Natural killer cell treated with Interleukin-12 subunit alpha and Interleukin-12 subunit beta and Interleukin-15 and Interleukin-18, amount 100 ng/mL, for 72 hours (primary cell): Measurements from ENCODE around the gene RING1. TPM values are rescaled to one million over a fixed set of nuclear protein-coding genes. Genes with fewer than 3 reads are reported as not detected.
A peak's percentile ranks its signal among the peaks of the same experiment; 100 is the strongest.

Experiments used
- ATAC-seq, 2 donors: fragments of 150-1000 bp; cut with Tn5 transposase in 1 of 2; sonication (Bioruptor Pico), chemical (Tn5 transposase) in 1 of 2; 2 replicates each; pipeline ENCODE4 v1.10.0; 2021
- DNase-seq: peaks from one replicate; pipeline ENCODE4 v3.0.0; 2022; ENCODE audit warnings: low spot score
- H3K27ac Mint-ChIP-seq, 2 donors: 1 replicate in 1 of 2; 2 replicates in 1 of 2; pipeline ENCODE4 v1.8.0; 2022; ENCODE audit warnings: mixed read lengths in 2 of 2, mild to moderate bottlenecking in 1 of 2, moderate library complexity in 1 of 2
- H3K27me3 Mint-ChIP-seq, 2 donors: 1 replicate in 1 of 2; 2 replicates in 1 of 2; pipeline ENCODE4 v1.8.0; 2022; ENCODE audit warnings: mixed read lengths in 2 of 2
- H3K36me3 Mint-ChIP-seq: one replicate; pipeline ENCODE4 v1.8.0; 2022; ENCODE audit warnings: mixed read lengths
- H3K4me1 Mint-ChIP-seq, 2 donors: 1 replicate in 1 of 2; 2 replicates in 1 of 2; pipeline ENCODE4 v1.8.0; 2022; ENCODE audit warnings: low read depth in 2 of 2, mixed read lengths in 2 of 2, mild to moderate bottlenecking in 1 of 2
- H3K4me3 Mint-ChIP-seq: one replicate; pipeline ENCODE4 v1.8.0; 2022; ENCODE audit warnings: mixed read lengths
- H3K9me3 Mint-ChIP-seq: 2 replicates; pipeline ENCODE4 v1.8.0; 2022; ENCODE audit warnings: mixed read lengths
- total RNA-seq, 2 donors: library from RNA; stranded (reverse); gene quantifications; one replicate each; pipeline ENCODE4 v1.2.3, GENCODE V29; 2022

Gene RING1
- total RNA-seq, 2 donors from 2014 or later: 31.1 to 35.5 TPM

DNA sequence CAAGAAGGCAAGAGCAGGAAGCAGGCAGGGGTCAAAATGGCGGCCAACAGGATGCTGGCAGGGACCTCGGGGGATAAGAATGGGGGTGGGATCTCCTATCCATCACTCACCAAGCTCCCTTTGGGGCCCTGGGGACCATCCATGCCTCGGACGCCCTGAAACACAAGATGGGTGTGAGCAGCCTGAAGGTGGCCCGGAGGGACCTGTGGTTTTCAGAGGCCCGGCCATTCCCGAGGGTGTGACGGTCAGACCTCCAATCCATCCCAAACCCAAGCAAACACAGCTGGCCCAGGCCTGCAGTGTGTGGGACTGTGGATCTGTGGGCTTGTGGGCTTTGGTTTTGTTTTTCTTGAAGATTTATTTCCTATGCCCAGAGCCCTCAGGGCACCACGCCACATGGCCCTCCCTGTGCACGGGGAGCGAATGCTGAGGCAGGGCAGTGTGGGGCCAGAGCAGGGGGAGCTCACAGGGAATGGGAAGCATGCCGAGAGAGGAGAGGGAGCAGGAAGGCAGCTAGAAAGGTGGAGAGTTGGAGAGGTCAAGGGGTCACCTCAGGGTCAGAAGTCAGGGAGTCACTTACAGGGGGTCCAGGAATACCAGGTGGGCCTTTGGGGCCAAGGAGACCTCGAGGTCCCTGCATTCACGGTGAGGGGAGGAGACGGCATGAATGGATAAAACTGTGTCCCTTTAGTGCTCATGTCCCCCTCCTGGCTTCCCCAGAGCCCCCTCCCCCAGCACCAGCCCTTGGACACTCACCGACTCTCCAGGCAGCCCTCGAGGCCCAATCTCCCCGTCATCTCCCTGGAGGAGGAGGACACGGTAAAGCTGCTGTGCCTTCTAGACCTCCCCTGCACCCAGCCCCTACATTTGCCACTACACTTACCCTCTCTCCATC is 30.5 kb upstream of the RING1 start:
- peaks cover 3% of the 10 kb centered on the region in 2 donors for H3K4me1 Mint-ChIP-seq
- ATAC-seq: no peak
- no peak overlapping the region for H3K4me3 Mint-ChIP-seq
- H3K27ac Mint-ChIP-seq: no peak overlapping the region
- H3K36me3 Mint-ChIP-seq: peaks cover 4% of the 10 kb centered on the region
- H3K9me3 Mint-ChIP-seq: peaks cover 2% of the 10 kb centered on the region
- DNase-seq: peak; percentile 34
- peaks cover 7 to 10% of the 10 kb centered on the region in 2 donors for H3K27me3 Mint-ChIP-seq

DNA sequence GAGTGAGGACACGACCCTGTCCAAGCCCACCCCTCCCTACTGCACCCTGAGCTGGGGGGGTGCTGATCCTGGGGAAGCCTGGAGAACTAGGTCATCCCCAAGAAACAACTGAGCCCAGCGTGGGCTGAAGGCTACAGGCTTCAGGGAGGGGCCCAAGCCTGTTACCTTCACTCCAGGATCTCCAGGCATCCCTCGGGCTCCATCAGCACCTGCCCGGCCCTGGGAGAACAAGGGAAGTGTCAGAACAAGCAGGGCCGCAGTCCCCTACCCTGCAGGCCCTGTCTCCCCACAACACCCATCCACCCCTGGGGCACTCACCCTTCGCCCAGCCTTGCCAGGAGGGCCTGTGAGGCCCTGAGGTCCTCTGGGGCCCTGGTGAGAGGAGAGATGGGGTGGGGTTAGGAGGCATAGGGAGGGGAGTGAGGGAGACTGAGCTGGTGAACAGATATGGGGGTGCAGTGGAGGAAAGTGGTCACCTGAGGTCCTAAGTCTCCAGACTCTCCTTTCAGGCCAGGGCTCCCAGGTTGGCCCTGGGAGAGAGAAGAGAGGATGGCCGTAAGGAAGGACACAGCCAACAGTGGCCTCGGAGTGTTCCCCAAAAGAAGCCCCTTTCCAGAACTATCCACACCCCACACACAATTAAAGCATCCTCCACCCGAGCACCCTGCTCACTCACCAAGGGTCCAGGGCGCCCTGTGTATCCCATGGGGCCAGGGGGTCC is 29.4 kb upstream of the RING1 start:
- DNase-seq (peak; percentile 57), ATAC-seq (no peak)
- H3K27me3 Mint-ChIP-seq: peaks cover 7 to 10% of the 10 kb centered on the region in 2 donors
- H3K4me1 Mint-ChIP-seq: peaks cover 14% of the 10 kb centered on the region in 2 donors
- peaks cover 14% of the 10 kb centered on the region for H3K36me3 Mint-ChIP-seq
- H3K4me3 Mint-ChIP-seq: no peak overlapping the region
- H3K9me3 Mint-ChIP-seq: peaks cover 11% of the 10 kb centered on the region
- H3K27ac Mint-ChIP-seq: no peak overlapping the region

DNA sequence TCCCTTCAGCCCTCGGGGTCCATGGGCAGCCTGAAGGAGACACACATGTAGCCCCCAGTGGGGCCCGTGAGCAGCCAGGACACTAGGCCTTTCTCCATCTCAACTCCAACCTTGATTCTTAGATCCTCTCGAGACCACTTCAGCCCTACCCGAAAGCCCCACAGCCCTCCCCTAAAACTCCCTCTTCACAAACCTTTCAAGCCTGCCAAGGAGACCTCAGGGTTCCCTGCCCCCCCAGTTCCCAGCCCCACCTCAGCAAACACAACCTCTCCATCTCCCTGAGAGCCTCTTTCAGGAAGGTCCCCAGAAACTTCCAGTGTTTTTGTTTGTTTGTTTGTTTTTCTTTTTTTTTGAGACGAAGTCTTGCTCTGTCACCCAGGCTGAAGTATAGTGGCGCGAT is 27.2 kb upstream of the RING1 start:
- DNase-seq: no peak
- Mint-ChIP-seq H3K9me3 (peaks cover 11% of the 10 kb centered on the region), H3K4me1 (peaks cover 14% of the 10 kb centered on the region in 2 donors), H3K4me3 (no peak overlapping the region), H3K27me3 (peaks cover 0 to 10% of the 10 kb centered on the region in 2 donors), H3K27ac (peak overlapping the region in 1 of 2 donors; percentile 69), H3K36me3 (peaks cover 14% of the 10 kb centered on the region)
- ATAC-seq: no peak

DNA sequence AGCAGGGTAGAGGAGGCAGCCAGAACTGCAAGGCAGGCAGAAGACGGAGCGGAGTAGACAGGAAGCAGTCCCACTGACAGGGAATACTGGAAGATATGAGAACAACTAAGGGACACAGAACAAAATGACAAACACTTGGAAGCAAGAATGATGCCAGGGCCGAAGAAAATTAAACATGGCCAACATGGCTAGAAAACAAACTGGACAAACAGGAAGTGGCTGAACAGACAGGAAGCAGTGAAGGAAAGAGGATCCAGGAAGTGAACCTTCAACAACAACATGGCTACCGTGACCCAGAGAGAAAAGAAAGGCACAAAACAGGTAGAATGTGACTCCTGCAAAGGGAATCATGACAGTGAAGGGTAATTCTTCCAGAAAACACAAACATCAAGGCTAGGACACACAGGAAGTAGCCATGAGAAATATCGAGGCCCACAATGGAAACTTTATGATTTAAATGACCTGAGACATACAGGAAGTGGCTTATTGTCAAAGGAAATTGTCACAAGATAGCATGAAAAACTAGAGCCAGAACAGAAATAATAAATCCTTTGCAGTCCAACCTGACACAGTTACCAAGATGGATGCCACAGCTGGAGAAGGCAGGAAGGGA is 25.1 kb upstream of the RING1 start:
- peaks cover 19 to 22% of the 10 kb centered on the region in 2 donors for H3K27me3 Mint-ChIP-seq
- peaks cover 11% of the 10 kb centered on the region for H3K9me3 Mint-ChIP-seq
- H3K36me3 Mint-ChIP-seq: peaks cover 14% of the 10 kb centered on the region
- peaks cover 14% of the 10 kb centered on the region in 2 donors for H3K4me1 Mint-ChIP-seq
- peak in 1 of 2 donors; percentile 42 for ATAC-seq
- peak overlapping the region; percentile 81 for H3K4me3 Mint-ChIP-seq
- DNase-seq: no peak
- peak overlapping the region; percentile 94 to 95 for H3K27ac Mint-ChIP-seq

DNA sequence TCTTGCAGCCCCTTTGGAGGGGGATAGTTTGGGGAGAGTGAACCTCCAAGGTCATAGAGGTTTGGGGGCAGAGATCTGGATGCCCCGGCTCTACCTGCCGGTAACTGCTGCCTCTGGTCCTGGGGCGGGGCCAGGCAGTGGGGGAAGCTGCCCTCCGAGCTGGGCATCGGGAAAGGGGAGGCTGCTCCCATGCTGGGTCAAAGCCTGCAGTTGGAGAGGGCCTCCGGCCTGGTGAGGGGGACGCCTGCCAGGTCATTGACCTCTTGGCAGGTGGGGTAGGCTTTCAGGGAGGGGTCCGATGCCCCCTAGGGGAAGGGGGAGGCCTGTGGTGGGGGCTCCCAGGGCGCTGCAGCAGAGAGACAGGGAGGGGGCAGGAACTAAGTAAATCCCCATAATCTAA is 23.1 kb upstream of the RING1 start:
- Mint-ChIP-seq H3K4me3 (no peak overlapping the region), H3K27ac (peak overlapping the region in 1 of 2 donors; percentile 95), H3K27me3 (peaks cover 25 to 31% of the 10 kb centered on the region in 2 donors), H3K36me3 (peaks cover 14% of the 10 kb centered on the region), H3K4me1 (peaks cover 14% of the 10 kb centered on the region in 2 donors), H3K9me3 (peaks cover 11% of the 10 kb centered on the region)
- DNase-seq (no peak), ATAC-seq (no peak)

DNA sequence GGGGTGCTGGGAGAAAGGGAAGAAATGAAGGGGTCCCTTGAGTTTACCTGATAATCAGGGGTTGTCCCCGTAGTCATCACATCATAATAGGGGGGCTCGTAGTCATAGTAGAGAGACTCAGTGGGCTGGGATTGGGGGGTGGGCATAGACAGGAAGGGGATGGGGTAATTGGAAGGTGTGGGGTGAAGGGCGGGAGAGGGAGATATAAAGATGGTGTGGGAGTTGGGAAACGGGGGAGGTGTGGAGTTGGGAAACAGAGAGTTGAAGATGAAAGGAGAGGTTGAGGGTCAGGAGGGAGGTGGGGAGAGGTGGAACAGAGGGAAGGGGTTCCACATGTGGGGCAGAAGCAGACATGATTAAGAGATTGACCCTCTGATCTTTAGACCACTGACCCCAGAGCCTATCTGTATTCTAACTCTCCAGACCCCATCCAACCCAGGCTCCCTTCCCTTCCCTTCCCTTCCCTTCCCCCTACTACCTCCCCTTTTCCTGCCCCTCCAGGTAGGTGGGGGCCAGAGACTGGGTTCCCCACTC is 22.6 kb upstream of the RING1 start:
- peaks cover 14% of the 10 kb centered on the region in 2 donors for H3K4me1 Mint-ChIP-seq
- H3K9me3 Mint-ChIP-seq: peaks cover 11% of the 10 kb centered on the region
- peaks cover 14% of the 10 kb centered on the region for H3K36me3 Mint-ChIP-seq
- ATAC-seq: no peak
- no peak overlapping the region for H3K27ac Mint-ChIP-seq
- H3K27me3 Mint-ChIP-seq: peaks cover 28 to 34% of the 10 kb centered on the region in 2 donors
- H3K4me3 Mint-ChIP-seq: no peak overlapping the region
- DNase-seq: no peak

DNA sequence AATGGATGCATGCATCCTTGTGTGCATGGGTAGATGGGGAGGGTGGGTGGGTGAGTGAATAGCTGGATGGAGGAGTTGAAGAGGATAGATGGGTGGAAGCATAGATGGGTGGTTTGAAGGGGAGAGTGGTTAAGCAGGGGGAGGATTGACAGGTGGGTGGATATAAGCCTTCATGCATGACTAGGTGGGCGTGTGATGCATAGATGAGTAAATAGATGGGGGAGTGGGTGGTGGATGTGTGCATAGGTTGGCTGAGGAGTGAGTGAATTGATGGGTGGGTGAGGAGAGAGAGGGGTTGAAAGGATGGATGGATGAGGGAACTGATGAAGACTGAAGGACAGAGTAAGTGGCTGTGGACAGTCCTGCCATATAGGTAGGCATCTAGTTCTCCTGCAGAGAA is 20.5 kb upstream of the RING1 start:
- no peak for DNase-seq
- peaks cover 36 to 47% of the 10 kb centered on the region in 2 donors for H3K27me3 Mint-ChIP-seq
- ATAC-seq: no peak
- peaks cover 10 to 15% of the 10 kb centered on the region in 2 donors for H3K4me1 Mint-ChIP-seq
- no peak overlapping the region for H3K4me3 Mint-ChIP-seq
- H3K9me3 Mint-ChIP-seq: peaks cover 10% of the 10 kb centered on the region
- H3K27ac Mint-ChIP-seq: no peak overlapping the region
- H3K36me3 Mint-ChIP-seq: peaks cover 11% of the 10 kb centered on the region

DNA sequence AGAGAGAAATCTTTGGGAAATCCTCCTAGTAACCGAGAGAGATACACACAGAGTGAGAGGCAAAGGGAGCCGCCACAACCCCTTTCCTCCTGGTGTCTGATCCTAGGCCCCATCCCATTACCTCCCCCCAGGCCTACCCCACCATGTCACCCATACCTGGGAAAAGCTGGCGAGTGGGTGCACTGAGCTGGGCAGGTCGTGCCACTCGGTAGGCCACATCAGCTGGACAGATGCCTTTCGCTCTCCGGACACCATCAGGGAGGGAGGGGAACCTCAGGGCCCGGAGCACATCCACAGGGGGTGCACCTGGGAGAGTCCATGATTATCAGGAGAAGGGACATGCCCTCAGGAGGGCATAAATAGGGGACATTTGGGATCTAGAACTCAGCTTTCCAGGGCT is 19.1 kb upstream of the RING1 start:
- ATAC-seq (no peak), DNase-seq (no peak)
- Mint-ChIP-seq H3K36me3 (no peaks in the 10 kb centered on the region), H3K4me1 (peaks cover 0 to 6% of the 10 kb centered on the region in 2 donors), H3K27ac (no peak overlapping the region), H3K4me3 (no peak overlapping the region), H3K27me3 (peaks cover 36 to 47% of the 10 kb centered on the region in 2 donors), H3K9me3 (no peaks in the 10 kb centered on the region)

DNA sequence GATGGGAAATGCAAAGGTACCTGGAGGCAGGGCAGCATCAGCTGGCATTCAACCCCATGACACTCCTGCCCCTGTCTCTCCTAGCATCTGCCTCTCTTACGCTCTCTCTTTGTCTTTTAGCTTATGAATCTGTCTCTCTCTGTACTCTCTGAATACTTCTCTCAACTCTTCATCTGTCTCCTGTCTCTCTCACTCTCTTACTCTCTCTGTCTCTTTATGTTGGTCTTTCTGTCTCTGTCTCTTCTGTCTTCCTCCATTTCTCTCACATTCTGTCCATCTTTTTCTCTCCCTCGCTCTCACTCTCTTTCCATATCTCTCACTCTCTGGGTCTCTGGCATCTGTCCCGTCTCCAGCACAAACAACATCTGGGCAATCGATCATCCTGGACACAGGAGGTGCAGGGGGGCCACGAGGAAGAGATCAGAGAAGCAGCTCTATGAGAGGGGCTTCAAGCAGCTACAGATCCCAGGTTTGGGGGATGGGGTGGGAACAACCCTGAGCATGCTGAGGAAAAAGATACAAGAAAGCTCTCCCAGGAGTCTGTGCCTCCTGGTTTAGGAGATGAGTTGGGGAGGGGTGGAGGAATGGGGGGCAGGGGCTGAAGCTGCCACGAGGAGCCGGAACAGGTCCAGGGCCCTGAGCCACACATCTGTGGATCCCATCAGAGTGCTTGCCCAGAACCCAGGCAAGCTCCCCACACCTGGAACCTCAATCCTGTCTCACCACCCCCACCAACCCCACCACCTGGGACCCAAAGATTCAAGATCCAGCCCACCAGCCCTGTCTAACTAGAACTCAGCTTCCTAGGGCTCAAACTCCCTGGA is 18.5 kb upstream of the RING1 start:
- no peaks in the 10 kb centered on the region for H3K9me3 Mint-ChIP-seq
- ATAC-seq (no peak), DNase-seq (no peak)
- no peak overlapping the region for H3K27ac Mint-ChIP-seq
- H3K4me1 Mint-ChIP-seq: peaks cover 0 to 6% of the 10 kb centered on the region in 2 donors
- no peaks in the 10 kb centered on the region for H3K36me3 Mint-ChIP-seq
- peaks cover 30 to 47% of the 10 kb centered on the region in 2 donors for H3K27me3 Mint-ChIP-seq
- no peak overlapping the region for H3K4me3 Mint-ChIP-seq

DNA sequence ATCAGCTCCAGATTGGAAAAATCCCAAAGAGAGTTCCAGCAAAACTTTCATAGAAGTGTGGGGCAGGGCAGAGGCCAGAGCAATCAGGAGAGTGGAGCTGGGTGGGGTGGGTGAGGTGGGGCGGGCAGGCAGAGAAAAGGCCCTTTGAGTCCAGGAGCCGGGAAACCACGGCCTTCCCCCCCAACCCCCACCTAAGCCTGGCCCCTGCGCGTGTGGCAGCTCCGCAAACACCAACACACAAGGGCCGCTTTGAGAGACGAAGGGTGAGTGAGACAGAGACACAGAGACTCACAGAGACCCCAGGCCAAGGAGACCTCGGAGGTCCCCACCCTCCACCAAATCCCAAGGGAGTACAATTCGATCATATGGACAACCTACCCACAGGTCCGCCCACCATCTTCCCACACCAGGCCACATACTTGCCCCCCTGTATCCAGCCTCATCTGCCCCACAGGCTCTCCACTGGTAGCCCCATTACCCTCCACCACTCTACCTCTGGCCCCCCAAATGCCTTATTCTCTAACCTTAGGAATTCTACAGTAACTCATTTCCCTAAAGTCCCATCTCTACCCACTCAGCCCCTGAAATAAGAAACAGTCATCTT is 17.7 kb upstream of the RING1 start:
- no peak for ATAC-seq
- H3K27ac Mint-ChIP-seq: no peak overlapping the region

DNA sequence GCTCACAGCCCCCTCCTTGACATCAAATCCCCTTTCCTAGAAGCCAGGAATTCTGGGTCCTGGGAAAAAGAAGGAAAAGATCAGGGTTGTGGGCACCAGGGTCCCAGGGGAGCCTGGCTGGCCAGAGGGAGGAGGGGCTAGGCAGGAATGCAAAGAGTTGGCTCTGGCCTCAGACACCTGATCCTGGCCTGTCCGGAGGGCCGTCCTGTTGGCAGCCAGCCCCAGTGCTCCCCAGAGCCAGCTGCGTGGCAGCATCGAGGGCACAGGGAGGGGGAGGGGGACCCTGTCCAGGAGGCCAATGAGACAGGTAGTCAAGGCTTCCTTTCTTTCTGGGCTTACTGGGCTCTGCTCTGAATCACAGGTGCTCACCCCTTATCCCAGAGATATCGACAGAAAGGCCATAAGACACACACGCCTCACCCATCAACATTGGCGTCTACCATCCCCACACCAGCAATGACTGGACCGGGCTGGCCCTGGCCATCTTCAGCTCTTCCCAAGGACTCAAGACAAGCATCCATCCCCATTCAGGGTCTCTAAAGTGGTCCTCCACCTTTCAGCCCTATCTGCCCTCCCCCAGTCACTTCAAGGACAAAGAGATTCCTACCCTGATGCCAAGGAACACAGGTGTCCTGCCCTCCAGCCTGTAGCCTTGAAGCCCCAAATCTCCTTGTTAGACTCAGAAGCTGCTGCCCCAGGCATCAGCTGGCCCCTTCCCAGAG is 16.8 kb upstream of the RING1 start:
- DNase-seq: no peak
- no peak overlapping the region for H3K27ac Mint-ChIP-seq
- no peaks in the 10 kb centered on the region for H3K9me3 Mint-ChIP-seq
- H3K4me1 Mint-ChIP-seq: peaks cover 0 to 12% of the 10 kb centered on the region in 2 donors
- H3K4me3 Mint-ChIP-seq: no peak overlapping the region
- H3K27me3 Mint-ChIP-seq: peaks cover 29 to 44% of the 10 kb centered on the region in 2 donors
- no peak for ATAC-seq
- peaks cover 13% of the 10 kb centered on the region for H3K36me3 Mint-ChIP-seq

More for the DNA sequence above, 17.7 kb upstream of the RING1 start:
- no peak overlapping the region for H3K4me3 Mint-ChIP-seq
- DNase-seq: no peak
- peaks cover 0 to 6% of the 10 kb centered on the region in 2 donors for H3K4me1 Mint-ChIP-seq
- peaks cover 30 to 47% of the 10 kb centered on the region in 2 donors for H3K27me3 Mint-ChIP-seq
- H3K36me3 Mint-ChIP-seq: peaks cover 4% of the 10 kb centered on the region
- H3K9me3 Mint-ChIP-seq: no peaks in the 10 kb centered on the region

DNA sequence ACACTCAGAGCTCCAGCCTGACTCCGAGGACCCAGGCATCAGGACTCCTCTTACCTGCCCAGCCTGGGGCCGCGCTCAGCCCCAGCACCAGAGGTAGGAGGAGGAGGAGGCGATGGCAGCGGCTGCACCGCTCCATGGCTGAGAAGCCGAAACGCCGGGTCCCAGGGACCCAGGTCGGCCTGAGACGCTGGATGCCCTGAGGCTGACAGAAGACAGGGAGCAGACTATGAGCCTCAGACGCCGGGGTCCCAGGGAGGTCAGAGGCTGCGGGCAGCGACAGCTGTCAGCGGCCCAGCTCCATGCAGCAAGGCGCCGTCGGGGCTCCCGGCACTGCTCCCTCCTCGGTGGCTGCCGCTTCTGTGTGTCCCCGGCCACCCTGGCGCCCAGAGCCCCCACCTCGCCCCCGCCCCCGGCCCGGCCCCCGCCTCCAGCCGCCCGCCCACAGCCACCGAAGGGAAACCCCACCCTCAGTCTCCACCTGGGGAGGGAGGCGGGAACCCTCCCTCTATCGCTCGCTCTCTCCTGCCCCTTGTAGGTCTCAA is 16.1 kb upstream of the RING1 start, which contains the start of gene COL11A2:
Gene COL11A2 (minus strand): TSS at position 363 of the 542 bp plus-strand sequence. CDS start 227 bp downstream, at position 136.
- DNase-seq (no peak), ATAC-seq (peak; percentile 8 to 32)
- Mint-ChIP-seq H3K9me3 (no peaks in the 10 kb centered on the region), H3K27me3 (peaks cover 27 to 37% of the 10 kb centered on the region in 2 donors), H3K27ac (no peak within 1 kb of the TSS), H3K36me3 (peaks cover 17% of the 10 kb centered on the region), H3K4me1 (peaks cover 2 to 14% of the 10 kb centered on the region in 2 donors), H3K4me3 (peak within 1 kb of the TSS; percentile 72)
